Activated T-helper 1 cell treated with Interleukin-2 at 50 U/mL for 16 hours (primary cell): ENCODE measurements around the gene RAB3C.
"Not testable (repeated sequence)": the region's sequence is repeated elsewhere in the genome, so short reads cannot be mapped to it uniquely, and the experiment has no call there.

Experiments
- DNase-seq: peaks from one replicate; pipeline ENCODE4 v3.0.0-alpha.2; 2020; ENCODE audit warnings: low read depth

The RAB3C gene

GRCh38 chr5:58582803-58583491, at the start of gene RAB3C:
TSS of gene RAB3C (plus strand) at chr5:58583075. CDS start at chr5:58583209, 134 bp downstream.
- no peak for DNase-seq

DNA sequence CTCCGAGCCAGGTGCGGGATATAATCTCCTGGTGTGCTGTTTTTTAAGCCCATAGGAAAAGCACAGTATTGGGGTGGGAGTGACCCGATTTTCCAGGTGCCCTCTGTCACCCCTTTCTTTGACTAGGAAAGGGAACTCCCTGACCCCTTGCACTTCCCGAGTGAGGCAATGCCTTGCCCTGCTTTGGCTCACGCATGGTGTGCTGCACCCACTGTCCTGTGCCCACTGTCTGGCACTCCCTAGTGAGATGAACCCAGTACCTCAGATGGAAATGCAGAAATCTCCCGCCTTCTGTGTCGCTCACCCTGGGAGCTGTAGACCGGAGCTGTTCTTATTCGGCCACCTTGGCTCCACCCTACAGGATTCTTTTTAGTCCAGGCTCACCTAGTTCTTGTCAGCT, 40.9 kb upstream of the RAB3C start:
- DNase-seq = not testable (repeated sequence)

GRCh38 chr5:58542709-58543108, 40.2 kb upstream of the RAB3C start:
- no peak for DNase-seq

DNA sequence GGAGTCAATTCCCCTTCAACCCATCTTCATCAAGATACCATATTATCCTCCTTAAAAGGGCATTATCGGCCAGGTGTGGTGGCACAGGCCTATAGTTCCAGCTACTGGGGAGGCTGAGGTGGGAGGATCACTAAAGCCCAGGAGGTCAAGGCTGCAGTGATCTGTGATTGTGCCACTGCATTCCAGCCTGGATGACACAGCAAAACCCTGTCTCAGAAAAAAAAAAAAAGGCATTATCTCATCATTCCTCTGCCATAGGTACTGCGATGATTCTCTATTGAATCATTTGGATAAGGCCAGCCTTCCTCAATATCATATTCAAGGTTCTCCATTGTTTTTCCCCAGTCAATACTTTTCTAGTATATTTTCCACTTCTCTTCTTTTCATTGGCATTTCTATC, 39.2 kb upstream of the RAB3C start:
- DNase-seq = no peak

- no peak for DNase-seq
These were observed 38.7 kb upstream of the RAB3C start for GRCh38 chr5:58544195-58544594.

DNA sequence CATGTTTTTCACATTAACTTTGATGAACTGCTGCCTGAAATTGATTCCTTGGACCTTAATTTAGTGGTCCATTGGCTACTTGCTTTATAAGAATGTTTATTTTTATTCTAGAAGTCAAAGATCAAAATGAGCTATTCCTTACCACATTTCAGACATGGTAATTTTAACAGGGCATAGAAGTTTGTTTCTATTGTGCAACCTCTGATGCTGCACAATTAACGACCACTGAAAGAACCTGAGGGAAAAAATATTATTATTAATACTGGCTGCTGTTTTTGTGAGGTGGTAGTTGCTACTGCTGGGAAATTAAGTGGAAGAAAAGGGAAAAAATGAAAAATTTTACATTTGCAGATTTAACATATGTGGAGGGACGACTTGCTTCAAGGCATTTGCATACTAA, 37.9 kb upstream of the RAB3C start:
- no peak for DNase-seq

- no peak for DNase-seq
These were observed 37.0 kb upstream of the RAB3C start for GRCh38 chr5:58545912-58546311.

- no peak for DNase-seq
These were observed 34.8 kb upstream of the RAB3C start for GRCh38 chr5:58548068-58548467.

GRCh38 chr5:58551492-58551891, 31.4 kb upstream of the RAB3C start:
- DNase-seq = no peak

- DNase-seq = not testable (repeated sequence)
These were observed 25.1 kb upstream of the RAB3C start for GRCh38 chr5:58557665-58558338.

- DNase-seq = not testable (repeated sequence)
These were observed 19.7 kb upstream of the RAB3C start for GRCh38 chr5:58563016-58563700.

DNA sequence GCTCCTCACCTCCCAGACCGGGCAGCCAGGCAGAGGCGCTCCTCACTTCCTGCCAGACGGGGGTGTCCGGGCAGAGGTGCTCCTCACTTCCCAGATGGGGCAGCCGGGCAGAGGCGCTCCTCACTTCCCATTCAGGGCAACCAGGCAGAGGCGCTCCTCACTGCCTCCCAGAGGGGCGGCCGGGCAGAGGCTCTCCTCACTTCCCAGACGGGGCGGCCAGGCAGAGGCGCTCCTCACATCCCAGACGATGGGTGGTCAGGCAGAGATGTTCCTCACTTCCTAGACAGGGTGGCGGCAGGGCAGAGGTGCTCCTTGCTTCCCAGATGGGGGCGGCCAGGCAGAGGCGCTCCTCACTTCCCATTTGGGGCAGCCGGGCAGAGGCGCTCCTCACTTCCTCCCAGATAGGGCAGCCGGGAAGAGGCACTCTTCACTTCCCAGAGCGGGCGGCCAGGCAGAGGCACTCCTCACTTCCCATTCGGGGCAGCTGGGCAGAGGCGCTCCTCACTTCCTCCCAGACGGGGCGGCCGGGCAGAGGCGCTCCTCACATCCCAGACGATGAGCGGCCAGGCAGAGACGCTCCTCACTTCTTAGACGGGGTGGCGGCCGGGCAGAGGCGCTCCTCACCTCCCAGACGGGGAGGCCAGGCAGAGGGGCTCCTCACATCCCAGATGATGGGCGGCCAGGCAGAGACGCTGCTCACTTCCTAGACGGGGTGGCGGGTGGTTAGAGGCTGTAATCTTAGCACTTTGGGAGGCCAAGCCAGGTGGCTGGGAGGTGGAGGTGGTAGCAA, 18.6 kb upstream of the RAB3C start:
- DNase-seq = not testable (repeated sequence)

GRCh38 chr5:58565033-58565432, 17.8 kb upstream of the RAB3C start:
- DNase-seq = no peak

- DNase-seq = no peak
These were observed 11.4 kb upstream of the RAB3C start for GRCh38 chr5:58571501-58571900.

GRCh38 chr5:58572973-58573372, 9.9 kb upstream of the RAB3C start:
- not testable (repeated sequence) for DNase-seq

DNA sequence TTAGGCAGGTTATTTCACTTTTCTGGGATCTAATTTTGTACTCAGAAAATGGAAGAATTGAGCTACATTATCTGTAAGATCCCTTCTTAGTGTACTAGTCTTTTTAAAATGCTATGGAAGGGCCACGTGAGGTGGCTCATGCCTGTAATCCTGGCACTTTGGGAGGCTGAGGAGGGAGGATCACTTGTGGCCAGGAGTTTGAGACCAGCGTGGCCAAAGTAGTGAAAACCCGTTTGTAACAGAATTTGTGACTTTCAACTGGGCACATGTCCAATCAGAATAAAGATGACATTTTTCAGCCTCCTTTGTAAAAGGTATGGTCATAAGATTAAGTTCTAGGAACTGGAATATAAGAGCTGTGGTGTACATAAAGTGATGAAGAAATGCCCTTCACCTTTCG, 3.1 kb upstream of the RAB3C start:
- DNase-seq = no peak

GRCh38 chr5:58582019-58582802, 664 bp upstream of the RAB3C start:
- no peak for DNase-seq

DNA sequence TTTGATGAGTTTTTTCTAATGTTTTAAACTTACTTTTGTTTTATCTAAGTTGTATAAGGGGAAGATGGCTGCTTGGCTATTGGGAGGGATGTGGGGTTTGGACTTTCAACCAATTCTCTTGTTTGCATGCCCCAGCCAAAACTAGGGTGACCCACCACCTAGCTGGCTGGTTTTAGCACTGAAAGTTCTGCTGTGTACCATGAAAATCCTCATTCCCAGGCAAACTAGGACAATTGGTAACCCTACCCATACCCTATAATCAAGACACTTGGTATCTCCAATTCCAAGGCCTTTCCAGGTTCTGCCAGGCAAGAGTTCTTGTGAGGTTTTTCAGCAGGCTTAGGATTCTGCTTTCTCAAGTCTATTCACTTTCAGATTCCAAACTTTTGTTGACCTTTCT, 13.1 kb downstream of the RAB3C start:
- no peak for DNase-seq

- no peak for DNase-seq
These were observed 15.6 kb downstream of the RAB3C start for GRCh38 chr5:58598440-58598839.

GRCh38 chr5:58599217-58599616, 16.3 kb downstream of the RAB3C start:
- DNase-seq = no peak

- DNase-seq = not testable (repeated sequence)
These were observed 17.7 kb downstream of the RAB3C start for GRCh38 chr5:58600613-58601012.

DNA sequence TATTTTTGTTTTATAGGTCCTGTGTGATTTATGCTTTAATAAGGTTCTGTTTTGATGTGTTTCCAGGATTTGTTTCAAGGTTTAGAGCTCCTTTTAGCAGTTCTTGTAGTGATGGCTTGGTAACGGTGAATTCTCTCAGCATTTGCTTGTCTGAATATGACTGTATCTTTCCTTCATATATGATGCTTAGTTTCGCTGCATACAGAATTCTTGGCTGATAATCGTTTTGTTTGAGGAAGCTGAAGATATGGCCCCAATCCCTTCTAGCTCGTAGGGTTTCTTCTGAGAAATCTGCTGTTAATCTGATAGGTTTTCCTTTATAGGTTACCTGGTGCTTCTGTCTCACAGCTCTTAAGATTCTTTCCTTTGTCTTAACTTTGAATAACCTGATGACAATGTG, 20.0 kb downstream of the RAB3C start:
- not testable (repeated sequence) for DNase-seq
